ENCODE measurements around the gene KRTAP10-4.
"Not testable (repeated sequence)": the region's sequence is repeated elsewhere in the genome, so short reads cannot be mapped to it uniquely, and the experiment has no call there.

- TF ChIP-seq CTCF, POLR2A (IDR thresholded peaks at IDR 0.05): not testable (repeated sequence)
Observed at GRCh38 chr21:44591801-44592130, 18.2 kb downstream of the KRTAP10-4 start.
